ENCODE data around the gene PRG2.
"Not testable (repeated sequence)": the region's sequence is repeated elsewhere in the genome, so short reads cannot be mapped to it uniquely, and the experiment has no call there.

The PRG2 gene

GRCh38 chr11:57419146-57419545 is 28.7 kb upstream of the PRG2 start:
- DNase-seq, result no peak

GRCh38 chr11:57418131-57418530 is 27.7 kb upstream of the PRG2 start:
- no peak for DNase-seq

- no peak for DNase-seq
Measured at GRCh38 chr11:57417056-57417455, 26.6 kb upstream of the PRG2 start.

GRCh38 chr11:57416436-57416835 is 26.0 kb upstream of the PRG2 start:
- DNase-seq, result no peak

- no peak for DNase-seq
Measured at GRCh38 chr11:57414612-57415212, 24.3 kb upstream of the PRG2 start.

- no peak for DNase-seq
Measured at GRCh38 chr11:57413681-57414080, 23.2 kb upstream of the PRG2 start.

- no peak for DNase-seq
Measured at GRCh38 chr11:57410287-57410686, 19.8 kb upstream of the PRG2 start.

- no peak for DNase-seq
Measured at GRCh38 chr11:57409321-57410100, 19.1 kb upstream of the PRG2 start.

- DNase-seq, result no peak
Measured at GRCh38 chr11:57408771-57409170, 18.3 kb upstream of the PRG2 start.

- DNase-seq, result no peak
Measured at GRCh38 chr11:57407941-57408475, 17.6 kb upstream of the PRG2 start.

GRCh38 chr11:57407010-57407920 is 16.8 kb upstream of the PRG2 start:
- no peak for DNase-seq

GRCh38 chr11:57406337-57406904 is 16.0 kb upstream of the PRG2 start:
- DNase-seq, result peak in 1 of 2 donors; percentile 25

GRCh38 chr11:57405271-57405860 is 14.9 kb upstream of the PRG2 start:
- no peak for DNase-seq

GRCh38 chr11:57403802-57404147 is 13.3 kb upstream of the PRG2 start:
- no peak for DNase-seq

- not testable (repeated sequence) for DNase-seq
Measured at GRCh38 chr11:57403003-57403801, 12.8 kb upstream of the PRG2 start.

GRCh38 chr11:57402188-57403002 is 11.9 kb upstream of the PRG2 start:
- no peak for DNase-seq

GRCh38 chr11:57399972-57400578 is 9.6 kb upstream of the PRG2 start:
- no peak for DNase-seq

GRCh38 chr11:57399221-57399620 is 8.8 kb upstream of the PRG2 start:
- no peak for DNase-seq

GRCh38 chr11:57397394-57397990 is 7.0 kb upstream of the PRG2 start:
- DNase-seq, result no peak

- no peak for DNase-seq
Measured at GRCh38 chr11:57396744-57397143, 6.3 kb upstream of the PRG2 start.

All from CD4-positive, alpha-beta T cell treated with Interferon alpha-2 for 1 hour (primary cell).